TTC549 (cell line): ENCODE measurements around the gene CEP70.
"Not testable (repeated sequence)": the region's sequence is repeated elsewhere in the genome, so short reads cannot be mapped to it uniquely, and the experiment has no call there.

Experiments used
- FAIRE-seq: peaks from 2 replicates; lab custom pipeline; 2012; peaks lifted over from hg19 to GRCh38; lab: Jason Lieb, UNC

Gene CEP70

GRCh38 chr3:138468451-138468850, 125.6 kb downstream of the CEP70 start:
- FAIRE-seq = no peak

GRCh38 chr3:138467931-138468330, 126.1 kb downstream of the CEP70 start:
- no peak for FAIRE-seq

DNA sequence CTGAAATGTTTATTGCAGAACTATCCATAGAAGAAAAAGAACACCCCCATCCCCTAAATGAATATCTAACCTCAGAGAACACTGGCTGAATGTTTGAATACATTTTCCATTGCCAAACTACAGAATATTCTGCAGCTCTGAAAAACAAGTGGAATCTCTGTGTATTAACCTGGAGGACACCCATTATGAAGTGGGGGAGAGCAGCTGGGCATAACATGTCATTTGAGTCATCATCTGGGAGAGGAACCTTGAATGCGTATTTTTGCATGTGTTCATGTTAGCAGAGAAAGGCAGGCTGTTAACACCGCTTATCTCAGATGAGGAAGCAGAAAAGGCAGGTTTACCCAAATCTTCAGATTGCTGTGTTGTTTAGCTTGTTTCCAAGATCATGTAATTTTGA, 128.1 kb downstream of the CEP70 start:
- no peak for FAIRE-seq

DNA sequence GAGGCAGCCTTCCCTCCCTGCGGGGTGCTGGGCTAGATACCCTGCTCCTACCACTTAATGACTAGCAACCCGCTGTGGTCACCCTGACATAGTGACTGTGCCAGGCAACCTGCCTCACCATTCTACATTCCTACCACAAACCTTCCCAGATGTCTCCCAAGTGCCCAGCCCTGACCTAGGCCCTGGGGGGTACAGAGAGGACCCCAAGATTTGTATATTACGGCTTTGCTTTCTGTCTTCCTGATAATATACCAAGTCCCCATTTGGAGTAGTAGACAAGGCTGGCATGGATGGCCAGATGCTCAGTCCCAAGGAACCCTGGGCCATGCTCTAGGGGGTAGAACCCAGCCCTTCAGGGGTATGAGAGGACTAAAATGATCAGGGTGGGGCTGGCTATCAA, 128.6 kb downstream of the CEP70 start:
- FAIRE-seq = no peak

- no peak for FAIRE-seq
Observed at GRCh38 chr3:138464491-138464860, 129.6 kb downstream of the CEP70 start.

- no peak for FAIRE-seq
Observed at GRCh38 chr3:138463724-138464490, 130.2 kb downstream of the CEP70 start.

DNA sequence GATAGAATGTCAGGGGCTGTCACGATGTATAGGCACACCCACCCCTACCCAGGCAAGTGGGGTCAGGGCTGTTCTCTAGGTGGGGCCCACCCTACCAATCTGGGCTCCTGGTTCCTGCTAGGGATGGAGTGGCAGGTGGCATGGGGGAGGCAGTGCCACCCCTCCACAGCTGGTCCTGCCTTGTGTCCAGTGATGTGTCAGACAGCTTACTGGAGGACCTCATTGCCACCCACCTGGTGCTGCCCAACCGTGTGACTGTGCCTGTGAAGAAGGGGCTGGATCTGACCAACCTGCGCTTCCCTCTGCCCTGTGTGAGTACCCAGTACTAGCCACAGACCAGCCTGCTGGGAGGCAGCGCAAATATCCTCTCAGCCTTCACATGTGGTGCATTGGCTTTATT, 132.2 kb downstream of the CEP70 start:
- no peak for FAIRE-seq

GRCh38 chr3:138461246-138461645, 132.8 kb downstream of the CEP70 start:
- no peak for FAIRE-seq

DNA sequence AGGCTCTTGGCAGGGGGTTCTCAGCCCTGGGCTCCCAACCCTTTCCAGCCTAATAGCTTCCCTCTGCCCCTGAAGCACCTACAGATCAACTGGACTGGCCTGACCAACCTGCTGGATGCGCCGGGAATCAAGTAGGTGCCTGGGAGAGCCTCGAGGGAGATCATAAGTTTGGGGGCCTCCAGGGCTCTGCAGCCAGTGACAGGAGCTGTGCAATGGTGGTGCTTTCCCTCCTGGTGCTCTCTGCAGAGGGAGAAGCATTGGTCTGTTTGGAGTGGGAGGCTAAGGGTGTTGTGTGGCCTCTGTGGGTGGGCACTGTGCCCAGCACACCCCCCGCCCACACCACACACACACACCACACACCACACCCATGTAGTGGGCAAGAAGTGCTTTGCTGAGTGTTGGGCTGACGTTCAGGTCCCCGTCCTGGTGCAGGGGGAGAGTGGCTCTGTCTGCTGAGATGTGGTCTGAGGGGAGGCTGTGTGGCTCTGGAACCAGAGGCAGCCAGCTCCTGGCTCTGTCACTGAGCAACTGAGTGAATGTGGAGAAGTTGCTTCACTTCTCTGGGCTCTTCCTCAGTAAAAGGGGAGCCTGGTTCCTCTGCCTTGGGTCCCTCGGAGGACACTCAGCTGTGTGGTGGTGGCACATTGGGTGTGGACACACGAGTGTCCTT, 133.4 kb downstream of the CEP70 start:
- FAIRE-seq = no peak

GRCh38 chr3:138459619-138460535, 134.2 kb downstream of the CEP70 start:
- FAIRE-seq = no peak

- no peak for FAIRE-seq
Observed at GRCh38 chr3:138458774-138459499, 135.1 kb downstream of the CEP70 start.

- no peak for FAIRE-seq
Observed at GRCh38 chr3:138457863-138458735, 136.0 kb downstream of the CEP70 start.

DNA sequence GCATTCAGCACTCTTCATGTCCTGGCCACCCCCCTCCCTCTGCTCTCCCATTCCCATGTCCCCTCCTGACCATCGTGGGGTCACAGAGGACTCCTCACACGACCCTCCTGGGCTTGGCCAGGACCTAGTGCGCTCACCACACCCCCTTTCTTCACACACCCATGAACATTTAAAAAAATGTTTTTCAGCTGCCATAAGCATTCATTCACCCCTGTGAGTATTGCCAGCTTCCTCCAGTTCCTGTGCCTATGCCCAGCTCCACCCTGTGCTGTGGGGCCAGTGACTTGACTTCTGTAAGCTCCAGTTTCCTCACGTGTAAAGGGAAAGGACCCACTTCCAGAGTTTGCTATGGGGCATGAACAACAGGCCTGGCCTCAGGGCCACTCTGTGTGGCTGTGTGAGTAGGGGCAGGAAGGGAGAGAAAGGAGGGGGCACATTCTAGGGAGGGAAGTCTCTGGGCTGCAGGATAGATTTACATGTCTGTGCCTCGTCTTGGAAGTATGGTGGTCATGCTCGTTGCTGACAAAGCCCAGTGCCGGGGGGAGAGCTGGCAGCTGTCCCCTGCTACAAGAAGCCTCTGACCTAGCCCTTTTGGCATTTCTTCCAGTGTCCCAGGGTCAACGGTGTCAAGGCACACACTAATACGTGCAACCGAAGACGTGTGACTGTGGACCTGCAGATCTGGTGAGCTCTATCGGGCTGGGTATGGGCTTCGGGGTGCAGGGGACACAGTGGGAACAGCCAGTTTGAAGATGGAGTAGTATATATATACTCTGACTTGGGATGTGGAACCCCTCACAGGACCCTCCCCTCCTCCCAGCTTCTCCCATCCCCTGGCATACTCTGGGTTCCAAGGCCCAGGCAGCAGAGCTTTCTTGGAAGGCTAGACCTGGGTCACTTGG, 136.8 kb downstream of the CEP70 start:
- no peak for FAIRE-seq

- FAIRE-seq = no peak
Observed at GRCh38 chr3:138455801-138456716, 138.0 kb downstream of the CEP70 start.

- FAIRE-seq = not testable (repeated sequence)
Observed at GRCh38 chr3:138453940-138454339, 140.1 kb downstream of the CEP70 start.

- FAIRE-seq = no peak
Observed at GRCh38 chr3:138452436-138452835, 141.6 kb downstream of the CEP70 start.

DNA sequence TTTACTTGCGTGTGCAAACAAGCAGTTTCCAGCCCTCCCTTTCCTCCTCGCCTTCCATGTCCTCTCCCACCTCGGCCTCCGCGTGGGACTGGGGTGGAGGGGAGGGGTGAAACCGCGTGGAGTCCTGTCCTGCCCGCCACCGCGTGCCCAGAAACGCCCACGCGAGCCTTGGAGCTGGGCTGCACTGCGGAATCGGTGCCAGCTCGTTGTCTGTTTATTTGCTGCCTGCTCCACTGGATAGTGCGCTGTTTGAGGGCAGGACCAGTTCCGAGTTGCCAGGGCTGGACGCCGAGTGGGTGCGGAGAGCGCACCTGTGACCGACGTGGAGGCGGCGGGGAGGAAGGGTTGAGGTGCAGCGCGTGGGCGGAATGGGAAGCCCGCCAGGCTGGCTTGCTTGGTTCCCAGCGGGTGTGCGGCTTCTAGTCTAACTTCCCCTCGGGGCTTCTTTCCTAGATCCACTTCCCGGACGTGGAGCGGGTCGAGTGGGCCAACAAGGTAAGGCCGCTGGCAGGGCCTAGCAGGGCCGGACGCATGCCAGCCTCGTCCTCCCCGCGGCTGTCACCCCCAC, 142.4 kb downstream of the CEP70 start:
- no peak for FAIRE-seq

DNA sequence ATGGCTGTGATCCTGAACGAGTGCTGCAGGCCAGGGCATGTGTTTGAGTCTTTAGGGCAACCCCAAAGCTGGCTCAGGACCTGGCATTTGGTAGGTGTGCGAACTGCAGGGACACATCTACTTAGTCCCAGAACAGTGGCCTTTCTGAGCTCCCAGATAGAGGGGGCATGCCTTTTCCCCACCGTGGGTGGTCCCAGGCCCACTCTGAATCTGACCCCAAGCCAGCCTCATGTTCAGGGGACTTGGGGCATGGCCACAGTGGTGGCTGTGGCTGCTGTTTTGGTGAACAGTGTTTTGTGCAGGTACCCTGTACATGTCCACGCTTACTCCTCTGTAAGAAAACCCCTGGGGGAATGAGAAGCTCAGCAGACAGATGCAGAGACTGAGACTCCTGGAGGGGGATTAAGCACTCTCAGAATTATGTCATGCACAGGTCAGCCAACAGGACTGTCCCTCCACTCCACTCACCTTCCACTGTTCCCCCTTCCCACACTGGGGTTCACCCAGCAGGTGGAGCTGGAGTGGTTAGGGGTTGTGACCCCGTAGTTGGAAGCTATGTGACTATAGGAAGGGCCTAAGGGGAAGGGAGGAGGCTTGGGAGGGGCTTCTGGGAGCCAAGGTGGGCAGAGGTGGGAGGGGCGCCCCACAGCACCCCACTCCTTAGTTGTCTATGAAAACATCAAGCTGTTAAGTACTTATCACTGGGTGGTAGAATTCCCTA, 143.2 kb downstream of the CEP70 start:
- no peak for FAIRE-seq
